ENCODE data around the gene KNG1. TPM values are rescaled to one million over a fixed set of nuclear protein-coding genes. Genes with fewer than 3 reads are reported as not detected.

KNG1 gene
- total and polyA plus RNA-seq, 10 of the 15 experiments (the other 5 are each of a cell fraction or from before 2014, with no cell fraction given), result 0.21 TPM; not detected in 9

DNA sequence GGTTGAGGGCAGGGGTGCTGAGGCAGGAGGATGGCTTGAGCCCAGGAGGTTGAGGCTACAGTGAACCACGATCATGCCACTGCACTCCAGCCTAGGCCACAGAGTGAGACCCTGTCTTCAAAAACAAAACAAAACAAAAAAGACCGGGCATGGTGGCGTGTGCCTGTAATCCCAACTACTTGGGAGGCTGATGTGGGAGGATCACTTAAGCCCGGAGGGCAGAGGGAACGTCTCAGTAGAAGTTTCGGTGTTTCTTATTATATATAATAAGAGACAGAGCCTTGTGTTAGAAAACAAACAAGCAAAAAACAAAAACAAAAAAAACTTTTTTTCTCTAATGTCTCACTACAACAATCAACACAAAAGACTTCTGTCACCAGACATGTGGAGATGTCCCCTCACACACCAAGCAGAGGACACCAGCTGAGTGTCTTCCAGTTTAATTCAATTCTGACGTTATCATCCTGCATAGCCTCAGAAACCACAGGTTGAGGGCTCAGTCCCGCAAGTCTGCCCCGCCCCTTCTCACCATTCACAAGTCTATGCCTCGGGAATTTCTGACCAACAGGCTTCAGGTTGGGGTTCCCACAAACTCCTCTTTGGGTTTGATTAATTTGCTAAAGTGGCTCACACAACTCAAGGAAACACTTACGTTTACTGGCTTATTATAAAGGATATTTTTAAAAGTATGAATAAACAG is 42.2 kb downstream of the KNG1 start:
- Histone ChIP-seq H3K4me1 (ENCODE audit: control insufficient read depth, insufficient read depth, low read length) (no peaks in the 10 kb centered on the region), H4K20me1 (ENCODE audit: control insufficient read depth, insufficient read depth) (no peaks in the 10 kb centered on the region), H3K36me3 (ENCODE audit: control insufficient read depth in 2 of 2, insufficient read depth in 2 of 2, low read length in 1 of 2) (no peaks in the 10 kb centered on the region), H3K27ac (ENCODE audit: control insufficient read depth, insufficient read depth) (no peak overlapping the region), H3K9me3 (replicated peaks; ENCODE audit: control insufficient read depth, insufficient read depth, low read length) (no peaks in the 10 kb centered on the region), H3K27me3 (replicated peaks in 1 of 2; ENCODE audit: control insufficient read depth in 2 of 2, insufficient read depth in 2 of 2, low read length in 1 of 2) (no peaks in the 10 kb centered on the region), H2AFZ (ENCODE audit: control insufficient read depth, low read depth, low read length) (no peak overlapping the region), H3K4me3 (no peak overlapping the region), H3K4me2 (ENCODE audit: control insufficient read depth, insufficient read depth) (no peak overlapping the region), H3K9ac (ENCODE audit: control insufficient read depth, insufficient read depth, low read length) (no peak overlapping the region), H3K79me2 (ENCODE audit: control insufficient read depth, insufficient read depth, low read length) (no peaks in the 10 kb centered on the region)
- ChIA-PET RAD21 (ENCODE audit: unreplicated experiment) (no interaction called here), SMC1A (ENCODE audit: uncharacterized antibody, unreplicated experiment) (interaction anchor here (1.1 kb wide), 1 partner anchor 13 kb away, joined by 3 read pairs; no protein-coding TSS in a partner anchor), POLR2A (no interaction called here), CTCF (interaction anchor here (1.0 kb wide), 1 partner anchor 145 kb away, joined by 5 read pairs; no protein-coding TSS in a partner anchor)
- no peak for FAIRE-seq
- TF ChIP-seq YY1 (IDR thresholded peaks at IDR 0.05; ENCODE audit: low read depth, low read length) (no peak), SIN3A (IDR thresholded peaks at IDR 0.05; ENCODE audit: low read depth, low read length) (no peak), E2F4 (IDR thresholded peaks at IDR 0.05; ENCODE audit: low read depth, low read length) (no peak), NFYA (IDR thresholded peaks at IDR 0.05; ENCODE audit: borderline replicate concordance, low read depth, low read length) (no peak), HDAC2 (IDR thresholded peaks at IDR 0.05) (no peak), ZNF384 (IDR thresholded peaks at IDR 0.05; ENCODE audit: borderline replicate concordance, low read depth, low read length) (no peak), SUPT20H (IDR thresholded peaks at IDR 0.05; ENCODE audit: borderline replicate concordance, control insufficient read depth, low read depth, low read length) (no peak), SP1 (IDR thresholded peaks at IDR 0.05; ENCODE audit: low read depth, low read length) (no peak), SREBF2 (IDR thresholded peaks at IDR 0.05; ENCODE audit: low read length) (no peak), ATF7 (IDR thresholded peaks at IDR 0.05; ENCODE audit: low read depth) (no peak), RELB (IDR thresholded peaks at IDR 0.05; ENCODE audit: low read depth) (no peak), BHLHE40 (IDR thresholded peaks at IDR 0.05; ENCODE audit: borderline replicate concordance in 1 of 2, low read depth in 2 of 2, low read length in 1 of 2) (no peak), RCOR1 (conservative IDR thresholded peaks at IDR 0.05; ENCODE audit: low read depth, low read length) (no peak), BRCA1 (IDR thresholded peaks at IDR 0.05; ENCODE audit: low read depth, low read length) (no peak), TCF12 (IDR thresholded peaks at IDR 0.05; ENCODE audit: low read depth, low read length) (no peak), POLR2AphosphoS5 (IDR thresholded peaks at IDR 0.05; ENCODE audit: low read length) (no peak)
- TF ChIP-seq, protein P1, sequence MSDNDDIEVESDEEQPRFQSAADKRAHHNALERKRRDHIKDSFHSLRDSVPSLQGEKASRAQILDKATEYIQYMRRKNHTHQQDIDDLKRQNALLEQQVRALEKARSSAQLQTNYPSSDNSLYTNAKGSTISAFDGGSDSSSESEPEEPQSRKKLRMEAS (IDR thresholded peaks at IDR 0.05; ENCODE audit: low read depth, low read length), result no peak
- no peak for ATAC-seq
- no peak for DNase-seq (ENCODE audit: low read depth, low spot score)
- WGBS (ENCODE audit: insufficient coverage, insufficient replicate concordance, low lambda C conversion rate, missing lambda C conversion rate), result 65% methylated on average over 11 of the region's 11 CpGs
- in situ Hi-C loops (cut with MboI) (no loop called here), intact Hi-C loops (cut with micrococcal nuclease; ENCODE audit: unreplicated experiment) (no loop called here)
- BruUV-seq (replicated peaks), result no TSS peak

Data from GM12878 (cell line).